ENCODE results near the gene CHD3. TPM values are rescaled to one million over a fixed set of nuclear protein-coding genes. Genes with fewer than 3 reads are reported as not detected.
A peak's percentile ranks its signal among the peaks of the same experiment; 100 is the strongest.

Gene CHD3
- total and polyA plus RNA-seq, 10 of the 15 experiments (the other 5 are each of a cell fraction or from before 2014, with no cell fraction given) = 1.4 to 86.8 (median 39.1) TPM

- no peak for TF ChIP-seq ZNF274 (IDR thresholded peaks at IDR 0.05; ENCODE audit: insufficient read depth, insufficient read length)
Observed at GRCh38 chr17:7882629-7883028, 6.0 kb upstream of the CHD3 start (continued).

- POLR2A ChIA-PET = interaction anchor here (0.6 to 1.0 kb wide), 3 partner anchors 27 to 48 kb away, joined by 3 to 5 read pairs (median 4); partner anchors contain the start of genes NAA38 and TRAPPC1
- no peaks in the 10 kb centered on the region for H3K27me3 ChIP-seq (replicated peaks in 1 of 2; ENCODE audit: control insufficient read depth in 2 of 2, insufficient read depth in 2 of 2, low read length in 1 of 2)
- peak overlapping the region; percentile 58 for H3K9ac ChIP-seq (ENCODE audit: control insufficient read depth, insufficient read depth, low read length)
- H2AFZ ChIP-seq (ENCODE audit: control insufficient read depth, low read depth, low read length) = peak overlapping the region; percentile 55
- in situ Hi-C loops (cut with MboI) (no loop called here), intact Hi-C loops (cut with micrococcal nuclease; ENCODE audit: unreplicated experiment) (no loop called here)
- ATAC-seq (no peak), DNase-seq (ENCODE audit: low read depth, low spot score) (no peak), FAIRE-seq (no peak)
- H3K4me1 ChIP-seq (ENCODE audit: control insufficient read depth, insufficient read depth, low read length) = peaks cover 18% of the 10 kb centered on the region
- 0% methylated on average over 3 of the region's 3 CpGs for WGBS (ENCODE audit: insufficient coverage, insufficient replicate concordance, low lambda C conversion rate, missing lambda C conversion rate)
- peaks cover 0 to 2% of the 10 kb centered on the region in 2 experiments; a peak in 1 of 4 replicates for H3K36me3 ChIP-seq (ENCODE audit: control insufficient read depth in 2 of 2, insufficient read depth in 2 of 2, low read length in 1 of 2)
- SMC1A ChIA-PET (ENCODE audit: uncharacterized antibody, unreplicated experiment) = interaction anchor here (1.5 kb wide), 1 partner anchor 13 kb away, joined by 5 read pairs; no protein-coding TSS in a partner anchor
- RAD21 ChIA-PET (ENCODE audit: unreplicated experiment) = interaction anchor here (0.5 to 1.5 kb wide), 5 partner anchors 13 to 635 kb away, joined by 3 to 8 read pairs (median 3); partner anchors contain the start of genes CYB5D1 and NAA38
- H4K20me1 ChIP-seq (ENCODE audit: control insufficient read depth, insufficient read depth) = no peaks in the 10 kb centered on the region
- no peaks in the 10 kb centered on the region for H3K9me3 ChIP-seq (replicated peaks; ENCODE audit: control insufficient read depth, insufficient read depth, low read length)
- H3K27ac ChIP-seq (ENCODE audit: control insufficient read depth, insufficient read depth) = peak overlapping the region; percentile 59
- H3K4me2 ChIP-seq (ENCODE audit: control insufficient read depth, insufficient read depth) = peak overlapping the region; percentile 70
- BruUV-seq (replicated peaks) = no TSS peak
- H3K79me2 ChIP-seq (ENCODE audit: control insufficient read depth, insufficient read depth, low read length) = peaks cover 41% of the 10 kb centered on the region
- CTCF ChIA-PET = interaction anchor here (0.6 to 1.7 kb wide), 4 partner anchors 27 to 139 kb away, joined by 3 to 4 read pairs (median 4); partner anchors contain the start of gene NAA38
- peak overlapping the region; percentile 67 for H3K4me3 ChIP-seq
- no peak for TF ChIP-seq KAT2A (conservative IDR thresholded peaks at IDR 0.05; ENCODE audit: control insufficient read depth, low read depth, low read length)
- TF ChIP-seq SKIL (IDR thresholded peaks at IDR 0.05; ENCODE audit: low read depth, poor library complexity, severe bottlenecking) = peak; percentile 80
- no peak for TF ChIP-seq IKZF1 (conservative IDR thresholded peaks at IDR 0.05)
- TF ChIP-seq RELB (IDR thresholded peaks at IDR 0.05; ENCODE audit: low read depth) = peak; percentile 78
- TF ChIP-seq TBL1XR1 (IDR thresholded peaks at IDR 0.05; ENCODE audit: low read depth, low read length) = no peak
- TF ChIP-seq PBX3 (IDR thresholded peaks at IDR 0.05; ENCODE audit: insufficient replicate concordance, low read depth, low read length) = no peak
- no peak for TF ChIP-seq USF2 (IDR thresholded peaks at IDR 0.05; ENCODE audit: borderline replicate concordance, low read depth, low read length)
- no peak for TF ChIP-seq BHLHE40 (IDR thresholded peaks at IDR 0.05; ENCODE audit: borderline replicate concordance in 1 of 2, low read depth in 2 of 2, low read length in 1 of 2)
- no peak for TF ChIP-seq ZBTB33 (IDR thresholded peaks at IDR 0.05)
- peak; percentile 5 for TF ChIP-seq MEF2B (IDR thresholded peaks at IDR 0.05; ENCODE audit: partially characterized antibody, poor library complexity, severe bottlenecking)
- peak in 1 of 2 experiments; percentile 20; a peak in 1 of 4 replicates for TF ChIP-seq IKZF2 (IDR thresholded peaks at IDR 0.05)
Observed at GRCh38 chr17:7883781-7884386, 4.7 kb upstream of the CHD3 start.

Measured in GM12878 (cell line).